SH-SY5Y (cell line): Measurements from ENCODE around the gene KBTBD6.

Source experiments
- GATA2 ChIP-seq: IDR thresholded peaks from 2 replicates; pipeline ENCODE4 v1.6.1; 2011; ENCODE audit warnings: mild to moderate bottlenecking, low read depth, low read length
- GATA3 ChIP-seq: IDR thresholded peaks from 2 replicates; pipeline ENCODE4 v1.6.1; 2011; ENCODE audit warnings: low read depth, mild to moderate bottlenecking, low read length, moderate library complexity

GRCh38 chr13:41117869-41118268, 14.7 kb downstream of the KBTBD6 start:
- TF ChIP-seq GATA2: no peak
- no peak for TF ChIP-seq GATA3
